HepG2 (cell line): ENCODE data around the gene OR2F2.

Experiments
- CBX5 ChIP-seq: sonication (generic); formaldehyde crosslinking; IDR thresholded peaks from 2 replicates; pipeline ENCODE4 v1.4.0; 2020; ENCODE audit warnings: missing genetic modification reagents, borderline replicate concordance
- CCDC6 ChIP-seq: sonication (generic); formaldehyde crosslinking; IDR thresholded peaks from 2 replicates; pipeline ENCODE4 v1.8.1; 2022; ENCODE audit warnings: mild to moderate bottlenecking, missing genetic modification reagents, moderate library complexity
- CEBPB ChIP-seq: IDR thresholded peaks from 2 replicates; pipeline ENCODE4 v1.6.1; 2011; ENCODE audit warnings: low read depth, low read length, improper control_type of control experiment, borderline replicate concordance
- ESRRA ChIP-seq: sonication (generic); formaldehyde crosslinking; IDR thresholded peaks from 2 replicates; pipeline ENCODE4 v1.5.1; 2020; ENCODE audit warnings: mild to moderate bottlenecking, low read depth, missing genetic modification reagents
- HDAC6 ChIP-seq: fragments of 200-600 bp; sonication (generic); IDR thresholded peaks from 2 replicates; pipeline ENCODE4 v1.7.0; 2017; ENCODE audit warnings: mild to moderate bottlenecking, antibody characterized with exemption, low read length, low read depth
- NR2F1 ChIP-seq, 2 experiments: fragments of 450-650 bp in 1 of 2; formaldehyde crosslinking in 1 of 2; IDR thresholded peaks; 2 replicates each; pipeline versions ENCODE4 v1.5.0 to v1.6.1; 2016 to 2020; ENCODE audit warnings: mild to moderate bottlenecking in 1 of 2, missing compliant biosample characterization in 1 of 2, missing genetic modification reagents in 1 of 2, moderate library complexity in 1 of 2
- SRSF9 ChIP-seq: fragments of 200-400 bp; formaldehyde crosslinking; IDR thresholded peaks from 2 replicates; pipeline ENCODE4 v1.6.1; 2018; ENCODE audit warnings: borderline replicate concordance, mild to moderate bottlenecking, low read depth, low read length; ENCODE audit not compliant: insufficient read depth, poor library complexity, severe bottlenecking

DNA sequence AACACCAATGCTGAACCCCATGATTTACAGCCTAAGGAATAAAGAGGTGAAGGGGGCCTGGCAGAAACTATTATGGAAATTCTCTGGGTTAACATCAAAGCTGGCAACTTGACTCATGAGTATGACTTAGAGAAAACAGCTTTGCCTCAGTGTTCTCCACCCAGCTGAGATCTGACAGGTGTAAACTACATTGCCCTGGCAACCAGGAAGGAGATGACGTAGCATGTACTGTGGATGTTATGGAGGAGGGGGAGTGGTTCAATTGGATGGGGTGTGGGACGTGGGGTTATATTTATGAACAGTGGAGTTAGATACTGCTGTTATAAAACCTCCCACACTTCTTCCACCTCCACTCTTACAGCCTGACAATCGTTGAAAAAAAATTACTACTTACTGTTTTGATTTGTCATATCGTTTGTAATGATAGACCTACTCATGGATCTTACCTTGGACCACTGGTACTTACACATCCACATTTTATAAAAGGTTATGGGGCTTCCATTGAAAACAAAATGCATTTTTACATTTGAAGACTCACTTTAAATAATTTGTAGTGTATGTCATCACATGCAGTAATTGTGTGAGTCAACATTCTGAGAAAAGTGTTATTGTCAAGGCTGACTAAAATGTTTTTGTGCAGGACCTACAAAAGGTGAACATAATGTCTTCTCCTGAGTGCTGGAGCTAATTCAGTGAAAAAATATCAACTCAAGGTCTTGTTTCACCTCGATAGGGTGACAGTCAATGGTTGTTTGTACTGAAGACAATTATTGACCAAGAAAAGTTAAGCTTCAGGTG, 26.0 kb downstream of the OR2F2 start:
- TF ChIP-seq HDAC6 (no peak), CCDC6 (CRISPR knock-in tag) (no peak), CEBPB (no peak), ESRRA (CRISPR knock-in tag) (no peak), NR2F1 (CRISPR knock-in tag; IDR thresholded peaks at IDR 0.05) (no peak), SRSF9 (no peak), CBX5 (no peak)
